H9 (cell line): ENCODE results near the gene GATAD2B. TPM values are rescaled to one million over a fixed set of nuclear protein-coding genes. Genes with fewer than 3 reads are reported as not detected.
A peak's percentile ranks its signal among the peaks of the same experiment; 100 is the strongest.

Source experiments
- DNase-seq: peaks from one replicate; pipeline ENCODE4 v3.0.0-alpha.2; 2017
- H2AFZ ChIP-seq: one replicate; pipeline ENCODE4 v1.6.1; 2013; ENCODE audit warnings: mild to moderate bottlenecking, low read length, control low read depth, moderate library complexity
- H2AK5ac ChIP-seq: 2 replicates; pipeline ENCODE4 v1.6.1; 2013; ENCODE audit warnings: low read length, control low read depth, mixed read lengths; ENCODE audit not compliant: insufficient read length
- H2BK120ac ChIP-seq: one replicate; pipeline ENCODE4 v1.6.1; 2013; ENCODE audit warnings: low read depth, mild to moderate bottlenecking, low read length, control low read depth, inconsistent platforms; ENCODE audit not compliant: poor library complexity, severe bottlenecking
- H2BK12ac ChIP-seq: 2 replicates; pipeline ENCODE4 v1.6.1; 2013; ENCODE audit warnings: low read length, control low read depth, mixed read lengths, low read depth; ENCODE audit not compliant: insufficient read length
- H2BK15ac ChIP-seq: 2 replicates; pipeline ENCODE4 v1.6.1; 2013; ENCODE audit warnings: low read depth, low read length, control low read depth
- H2BK20ac ChIP-seq: one replicate; pipeline ENCODE4 v1.6.1; 2013; ENCODE audit warnings: low read depth, mild to moderate bottlenecking, low read length, control low read depth, inconsistent platforms; ENCODE audit not compliant: poor library complexity, severe bottlenecking
- H2BK5ac ChIP-seq: 2 replicates; pipeline ENCODE4 v1.6.1; 2013; ENCODE audit warnings: low read length, control low read depth, mixed read lengths; ENCODE audit not compliant: insufficient read length
- H3K14ac ChIP-seq: 2 replicates; pipeline ENCODE4 v1.6.1; 2013; ENCODE audit warnings: low read length, control low read depth; ENCODE audit not compliant: insufficient read depth
- H3K18ac ChIP-seq: 2 replicates; pipeline ENCODE4 v1.6.1; 2013; ENCODE audit warnings: low read depth, mild to moderate bottlenecking, mixed read lengths, low read length, control low read depth; ENCODE audit not compliant: insufficient read length
- H3K23ac ChIP-seq: 2 replicates; pipeline ENCODE4 v1.6.1; 2013; ENCODE audit warnings: low read length, control low read depth, mixed read lengths, low read depth; ENCODE audit not compliant: insufficient read length
- H3K23me2 ChIP-seq: 2 replicates; pipeline ENCODE4 v1.6.1; 2013; ENCODE audit warnings: low read depth, mild to moderate bottlenecking, mixed read lengths, low read length, control low read depth; ENCODE audit not compliant: insufficient read length, poor library complexity, severe bottlenecking
- H3K27ac ChIP-seq: 2 replicates; pipeline ENCODE4 v1.5.1; 2013; ENCODE audit warnings: low read length, control low read depth, mixed read lengths, low read depth; ENCODE audit not compliant: insufficient read length
- H3K27me3 ChIP-seq: 2 replicates; pipeline ENCODE4 v1.6.1; 2013; ENCODE audit warnings: low read length, control low read depth, inconsistent platforms; ENCODE audit not compliant: insufficient read depth
- H3K4ac ChIP-seq: 2 replicates; pipeline ENCODE4 v1.6.1; 2013; ENCODE audit warnings: low read depth, mild to moderate bottlenecking, control low read depth, inconsistent platforms, low read length, moderate library complexity
- H3K4me1 ChIP-seq: 2 replicates; pipeline ENCODE4 v1.6.1; 2013; ENCODE audit warnings: low read length, control low read depth, inconsistent platforms; ENCODE audit not compliant: insufficient read depth
- H3K4me2 ChIP-seq: 2 replicates; pipeline ENCODE4 v1.6.1; 2013; ENCODE audit warnings: low read length, control low read depth, mixed read lengths; ENCODE audit not compliant: insufficient read length, insufficient read depth
- H3K56ac ChIP-seq: 2 replicates; pipeline ENCODE4 v1.6.1; 2013; ENCODE audit warnings: low read depth, mild to moderate bottlenecking, mixed read lengths, low read length, control low read depth; ENCODE audit not compliant: insufficient read length
- H3K79me1 ChIP-seq: 2 replicates; pipeline ENCODE4 v1.6.1; 2013; ENCODE audit warnings: low read depth, mild to moderate bottlenecking, moderate library complexity, low read length, control low read depth, inconsistent platforms; ENCODE audit not compliant: insufficient read depth, poor library complexity, severe bottlenecking
- H3K79me2 ChIP-seq: 2 replicates; pipeline ENCODE4 v1.6.1; 2013; ENCODE audit warnings: low read length, control low read depth, inconsistent platforms; ENCODE audit not compliant: insufficient read depth
- H3K9ac ChIP-seq: 2 replicates; pipeline ENCODE4 v1.6.1; 2013; ENCODE audit warnings: low read length, control low read depth, mixed read lengths; ENCODE audit not compliant: insufficient read length; ENCODE audit errors: extremely low read depth
- H3K9me3 ChIP-seq: one replicate; pipeline ENCODE4 v1.6.1; 2013; ENCODE audit warnings: low read depth, low read length, inconsistent platforms; ENCODE audit not compliant: control insufficient read depth
- H3T11ph ChIP-seq: one replicate; pipeline ENCODE4 v1.6.1; 2013; ENCODE audit warnings: mild to moderate bottlenecking, low read length, control low read depth, inconsistent platforms
- H4K20me1 ChIP-seq: one replicate; pipeline ENCODE4 v1.6.1; 2013; ENCODE audit not compliant: control insufficient read depth, insufficient read length, insufficient read depth
- H4K5ac ChIP-seq: 2 replicates; pipeline ENCODE4 v1.6.1; 2013; ENCODE audit warnings: low read depth, mild to moderate bottlenecking, mixed read lengths, low read length, control low read depth; ENCODE audit not compliant: insufficient read length
- H4K8ac ChIP-seq: replicated peaks from 2 replicates; pipeline ENCODE4 v1.6.1; 2013; ENCODE audit warnings: low read length, control low read depth, mixed read lengths, low read depth; ENCODE audit not compliant: insufficient read length
- H4K91ac ChIP-seq: 2 replicates; pipeline ENCODE4 v1.6.1; 2013; ENCODE audit warnings: low read depth, mild to moderate bottlenecking, moderate library complexity, mixed read lengths, low read length, control low read depth; ENCODE audit not compliant: insufficient read length
- H3K27ac Mint-ChIP-seq, 3 experiments: 2 replicates in 2 of 3; 3 replicates in 1 of 3; pipeline ENCODE4 v1.8.0; 2020 to 2021; ENCODE audit warnings: mixed read lengths in 3 of 3, mild to moderate bottlenecking in 1 of 3, moderate library complexity in 1 of 3
- H3K27me3 Mint-ChIP-seq: 2 replicates; pipeline ENCODE4 v1.8.0; 2021; ENCODE audit warnings: low read depth, mild to moderate bottlenecking, moderate library complexity, mixed read lengths
- H3K36me3 Mint-ChIP-seq, 3 experiments: 2 replicates in 2 of 3; 3 replicates in 1 of 3; pipeline ENCODE4 v1.8.0; 2020 to 2021; ENCODE audit warnings: low read depth in 3 of 3, mixed read lengths in 3 of 3; ENCODE audit not compliant: insufficient read depth in 1 of 3
- H3K4me1 Mint-ChIP-seq, 2 experiments: 2 replicates each; pipeline ENCODE4 v1.8.0; 2020; ENCODE audit warnings: mixed read lengths in 2 of 2
- H3K4me3 Mint-ChIP-seq, 2 experiments: 2 replicates in 1 of 2; 3 replicates in 1 of 2; pipeline ENCODE4 v1.8.0; 2020 to 2021; ENCODE audit warnings: mild to moderate bottlenecking in 2 of 2, mixed read lengths in 2 of 2, moderate library complexity in 1 of 2
- H3K9me3 Mint-ChIP-seq, 2 experiments: 2 replicates in 1 of 2; 3 replicates in 1 of 2; pipeline ENCODE4 v1.8.0; 2020; ENCODE audit warnings: mild to moderate bottlenecking in 2 of 2, mixed read lengths in 2 of 2, moderate library complexity in 1 of 2
- WGBS: extraction: QIAGEN DNeasy Blood & Tissue Kit; methylation state at CpG from one replicate; pipeline ENCODE4 v1.1.7; 2013; ENCODE audit warnings: missing lambda C conversion rate, low lambda C conversion rate, mixed read lengths; ENCODE audit not compliant: insufficient read length; ENCODE audit errors: extremely low coverage; 5-methylcytosine and 5-hydroxymethylcytosine counted together
- total RNA-seq: library from RNA; stranded (reverse); gene quantifications from 2 replicates; pipeline ENCODE4 v1.2.1, GENCODE V29; 2021
- TF ChIP-seq, protein P1 (sequence below): fragments of 200-600 bp; sonication (generic); conservative IDR thresholded peaks from 3 replicates; pipeline ENCODE4 v1.8.0; 2021; ENCODE audit warnings: antibody characterized with exemption, mild to moderate bottlenecking

GATAD2B gene
- total RNA-seq, 1 experiment from 2014 or later, result 44.1 TPM

DNA sequence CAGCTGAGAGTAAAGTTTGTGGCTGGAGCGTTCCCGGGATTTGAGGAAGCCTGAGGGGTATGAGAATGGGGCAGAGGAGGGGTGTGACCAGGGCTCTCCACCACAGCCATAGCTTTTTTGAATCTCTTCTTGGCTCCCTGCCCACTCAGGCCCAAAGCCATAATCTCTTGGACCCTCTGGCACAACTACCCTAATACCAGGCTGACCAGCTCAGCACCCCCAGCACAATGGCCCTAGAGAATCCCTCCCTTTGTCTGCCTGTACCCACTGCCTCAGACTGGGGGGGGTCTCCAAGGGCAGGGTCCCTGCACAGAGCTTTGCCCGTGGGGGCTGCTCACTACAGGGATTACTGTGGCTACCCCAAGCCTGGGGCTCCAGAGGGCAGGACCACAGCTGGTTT lies 16.2 kb upstream of the GATAD2B start:
- no peak overlapping the region for H3K9ac ChIP-seq
- WGBS, result no CpG with 5 or more reads among the region's 3 CpGs
- H3K27ac Mint-ChIP-seq, result peak overlapping the region in 1 of 3 experiments; percentile 59; a peak in 1 of 7 replicates
- no peaks in the 10 kb centered on the region for H3K79me1 ChIP-seq
- H2BK20ac ChIP-seq, result no peak overlapping the region
- H3K4me1 Mint-ChIP-seq, result no peaks in the 10 kb centered on the region
- H4K8ac ChIP-seq, result no peak overlapping the region
- H3K23me2 ChIP-seq, result no peaks in the 10 kb centered on the region
- H3K9me3 ChIP-seq, result no peaks in the 10 kb centered on the region
- H3K79me2 ChIP-seq, result no peaks in the 10 kb centered on the region
- H3K14ac ChIP-seq, result no peak overlapping the region
- H3K56ac ChIP-seq, result no peak overlapping the region
- no peak overlapping the region for H3K4ac ChIP-seq
- no peak overlapping the region for H3K4me3 Mint-ChIP-seq
- H3K9me3 Mint-ChIP-seq, result no peaks in the 10 kb centered on the region
- H2BK120ac ChIP-seq, result no peak overlapping the region
- TF ChIP-seq, protein P1, sequence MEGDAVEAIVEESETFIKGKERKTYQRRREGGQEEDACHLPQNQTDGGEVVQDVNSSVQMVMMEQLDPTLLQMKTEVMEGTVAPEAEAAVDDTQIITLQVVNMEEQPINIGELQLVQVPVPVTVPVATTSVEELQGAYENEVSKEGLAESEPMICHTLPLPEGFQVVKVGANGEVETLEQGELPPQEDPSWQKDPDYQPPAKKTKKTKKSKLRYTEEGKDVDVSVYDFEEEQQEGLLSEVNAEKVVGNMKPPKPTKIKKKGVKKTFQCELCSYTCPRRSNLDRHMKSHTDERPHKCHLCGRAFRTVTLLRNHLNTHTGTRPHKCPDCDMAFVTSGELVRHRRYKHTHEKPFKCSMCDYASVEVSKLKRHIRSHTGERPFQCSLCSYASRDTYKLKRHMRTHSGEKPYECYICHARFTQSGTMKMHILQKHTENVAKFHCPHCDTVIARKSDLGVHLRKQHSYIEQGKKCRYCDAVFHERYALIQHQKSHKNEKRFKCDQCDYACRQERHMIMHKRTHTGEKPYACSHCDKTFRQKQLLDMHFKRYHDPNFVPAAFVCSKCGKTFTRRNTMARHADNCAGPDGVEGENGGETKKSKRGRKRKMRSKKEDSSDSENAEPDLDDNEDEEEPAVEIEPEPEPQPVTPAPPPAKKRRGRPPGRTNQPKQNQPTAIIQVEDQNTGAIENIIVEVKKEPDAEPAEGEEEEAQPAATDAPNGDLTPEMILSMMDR, result no peak
- no peak overlapping the region for H2BK12ac ChIP-seq
- no peak overlapping the region for H3K18ac ChIP-seq
- H4K20me1 ChIP-seq, result peaks cover 3% of the 10 kb centered on the region
- no peak overlapping the region for H2BK15ac ChIP-seq
- no peak overlapping the region for H3K4me2 ChIP-seq
- H3K27ac ChIP-seq, result no peak overlapping the region
- H3K27me3 ChIP-seq, result no peaks in the 10 kb centered on the region
- H3K4me1 ChIP-seq, result no peaks in the 10 kb centered on the region
- peaks cover 44 to 78% (median 75%) of the 10 kb centered on the region in 3 experiments for H3K36me3 Mint-ChIP-seq
- H4K5ac ChIP-seq, result no peak overlapping the region
- H2AK5ac ChIP-seq, result no peak overlapping the region
- H2AFZ ChIP-seq, result no peak overlapping the region
- DNase-seq, result no peak
- no peak overlapping the region for H3T11ph ChIP-seq
- no peak overlapping the region for H3K23ac ChIP-seq
- H2BK5ac ChIP-seq, result no peak overlapping the region
- no peak overlapping the region for H4K91ac ChIP-seq
- no peaks in the 10 kb centered on the region for H3K27me3 Mint-ChIP-seq
